B cell (primary cell): ENCODE results near the gene LRIT3.

Experiments
- EZH2 ChIP-seq: IDR thresholded peaks from 2 replicates; pipeline ENCODE4 v1.6.1; 2012; ENCODE audit warnings: borderline replicate concordance, low read depth, mild to moderate bottlenecking, moderate library complexity, low read length; ENCODE audit not compliant: insufficient read depth, poor library complexity, severe bottlenecking
- TF ChIP-seq, protein P1 (sequence below): fragments of 200-600 bp; IDR thresholded peaks from one replicate; pipeline ENCODE4 v1.8.0; 2022; ENCODE audit warnings: antibody characterized with exemption, mild to moderate bottlenecking

DNA sequence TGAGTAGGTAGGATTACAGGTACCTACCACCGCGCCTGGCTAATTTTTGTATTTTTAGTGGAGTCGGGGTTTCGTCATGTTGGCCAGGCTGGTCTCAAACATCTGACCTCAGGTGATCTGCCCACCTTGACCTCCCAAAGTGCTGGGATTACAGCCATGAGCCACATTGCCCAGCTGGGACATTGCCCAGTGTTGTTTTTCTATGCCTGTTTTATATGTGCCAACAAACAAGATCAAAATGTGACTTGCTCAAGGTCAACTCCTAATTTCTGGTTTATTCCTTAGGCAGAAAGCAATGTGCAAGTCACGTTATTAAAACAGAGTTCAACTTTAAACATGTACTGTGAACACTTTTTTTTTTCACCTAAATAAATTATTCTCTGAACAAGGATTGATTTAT lies 2.7 kb downstream of the LRIT3 start:
- TF ChIP-seq, protein P1, sequence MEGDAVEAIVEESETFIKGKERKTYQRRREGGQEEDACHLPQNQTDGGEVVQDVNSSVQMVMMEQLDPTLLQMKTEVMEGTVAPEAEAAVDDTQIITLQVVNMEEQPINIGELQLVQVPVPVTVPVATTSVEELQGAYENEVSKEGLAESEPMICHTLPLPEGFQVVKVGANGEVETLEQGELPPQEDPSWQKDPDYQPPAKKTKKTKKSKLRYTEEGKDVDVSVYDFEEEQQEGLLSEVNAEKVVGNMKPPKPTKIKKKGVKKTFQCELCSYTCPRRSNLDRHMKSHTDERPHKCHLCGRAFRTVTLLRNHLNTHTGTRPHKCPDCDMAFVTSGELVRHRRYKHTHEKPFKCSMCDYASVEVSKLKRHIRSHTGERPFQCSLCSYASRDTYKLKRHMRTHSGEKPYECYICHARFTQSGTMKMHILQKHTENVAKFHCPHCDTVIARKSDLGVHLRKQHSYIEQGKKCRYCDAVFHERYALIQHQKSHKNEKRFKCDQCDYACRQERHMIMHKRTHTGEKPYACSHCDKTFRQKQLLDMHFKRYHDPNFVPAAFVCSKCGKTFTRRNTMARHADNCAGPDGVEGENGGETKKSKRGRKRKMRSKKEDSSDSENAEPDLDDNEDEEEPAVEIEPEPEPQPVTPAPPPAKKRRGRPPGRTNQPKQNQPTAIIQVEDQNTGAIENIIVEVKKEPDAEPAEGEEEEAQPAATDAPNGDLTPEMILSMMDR, result no peak
- TF ChIP-seq EZH2, result no peak
